Measurements from ENCODE around the gene ADM2.
"Not testable (repeated sequence)": the region's sequence is repeated elsewhere in the genome, so short reads cannot be mapped to it uniquely, and the experiment has no call there.

Gene ADM2, protein sequence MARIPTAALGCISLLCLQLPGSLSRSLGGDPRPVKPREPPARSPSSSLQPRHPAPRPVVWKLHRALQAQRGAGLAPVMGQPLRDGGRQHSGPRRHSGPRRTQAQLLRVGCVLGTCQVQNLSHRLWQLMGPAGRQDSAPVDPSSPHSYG

DNA sequence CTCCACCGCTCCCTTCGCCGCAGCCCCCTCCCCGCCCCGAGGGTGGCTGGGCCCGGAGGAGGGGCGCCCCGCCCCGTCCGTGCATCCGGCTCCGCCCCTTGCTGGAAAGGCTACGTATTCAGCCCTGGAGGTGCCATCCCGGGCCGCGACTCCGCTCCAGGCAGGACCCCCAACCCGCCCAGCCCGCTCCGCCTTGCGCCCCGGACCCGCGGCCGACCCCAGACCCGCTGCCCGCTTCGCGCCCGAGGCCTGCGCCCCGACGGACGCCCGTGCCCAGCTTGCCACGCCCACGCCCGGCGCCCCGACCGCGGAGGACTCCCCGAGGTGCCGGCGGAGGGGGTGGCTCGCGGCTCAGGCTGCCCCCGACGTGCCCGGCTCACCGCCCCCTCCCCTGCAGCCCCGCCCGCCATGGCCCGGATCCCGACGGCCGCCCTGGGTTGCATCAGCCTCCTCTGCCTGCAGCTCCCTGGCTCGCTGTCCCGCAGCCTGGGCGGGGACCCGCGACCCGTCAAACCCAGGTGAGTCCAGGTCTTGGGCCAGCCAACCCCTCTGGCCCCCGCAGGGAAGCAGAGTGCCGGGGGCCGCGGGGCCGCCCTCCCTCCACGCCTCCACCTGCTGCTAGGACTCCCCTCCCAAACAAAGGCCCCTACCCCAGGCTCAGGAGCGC is at the start of gene ADM2:
Gene ADM2, plus strand, starts transcription at position 104 of the 667 bp plus-strand sequence. Its CDS starts 305 bp downstream, at position 409.
- peak; percentile 58 for DNase-seq

DNA sequence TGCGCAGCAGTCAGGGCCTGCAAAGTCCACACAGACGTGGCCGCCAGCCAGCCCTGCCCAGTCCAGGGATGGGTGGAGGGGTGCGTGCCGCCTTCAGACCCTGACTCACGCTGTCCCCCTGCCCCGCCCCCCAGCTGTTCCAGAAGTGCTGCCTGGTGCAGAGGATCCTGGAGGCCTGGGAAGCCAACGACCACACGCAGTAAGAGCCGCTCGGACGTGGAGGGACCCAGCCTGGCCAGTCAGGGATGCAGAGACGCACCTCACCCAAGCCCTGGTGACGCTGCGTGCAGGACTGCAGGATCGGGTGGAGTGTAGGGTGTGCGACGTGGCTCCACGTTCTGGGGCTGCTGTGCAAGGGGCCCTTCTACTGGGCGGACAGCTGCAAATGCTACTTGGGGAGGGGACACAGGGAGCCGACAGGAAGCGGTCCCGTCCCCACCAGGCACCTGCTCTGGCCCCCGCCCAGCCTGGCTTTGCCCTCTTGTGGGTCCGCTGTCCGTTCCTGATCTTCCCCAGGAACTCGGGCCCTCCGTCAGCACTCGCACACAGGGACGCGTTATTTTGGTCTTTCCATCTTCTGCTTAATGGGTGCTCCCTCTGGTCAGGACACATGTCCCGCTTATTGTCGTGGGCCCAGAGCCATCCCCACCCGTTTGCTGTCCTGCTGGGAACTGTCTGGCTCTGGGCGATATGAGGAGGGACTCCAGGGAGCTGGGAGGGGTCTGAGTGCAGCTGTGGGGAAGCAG is 49.0 kb upstream of the ADM2 start:
- no peak for DNase-seq

DNA sequence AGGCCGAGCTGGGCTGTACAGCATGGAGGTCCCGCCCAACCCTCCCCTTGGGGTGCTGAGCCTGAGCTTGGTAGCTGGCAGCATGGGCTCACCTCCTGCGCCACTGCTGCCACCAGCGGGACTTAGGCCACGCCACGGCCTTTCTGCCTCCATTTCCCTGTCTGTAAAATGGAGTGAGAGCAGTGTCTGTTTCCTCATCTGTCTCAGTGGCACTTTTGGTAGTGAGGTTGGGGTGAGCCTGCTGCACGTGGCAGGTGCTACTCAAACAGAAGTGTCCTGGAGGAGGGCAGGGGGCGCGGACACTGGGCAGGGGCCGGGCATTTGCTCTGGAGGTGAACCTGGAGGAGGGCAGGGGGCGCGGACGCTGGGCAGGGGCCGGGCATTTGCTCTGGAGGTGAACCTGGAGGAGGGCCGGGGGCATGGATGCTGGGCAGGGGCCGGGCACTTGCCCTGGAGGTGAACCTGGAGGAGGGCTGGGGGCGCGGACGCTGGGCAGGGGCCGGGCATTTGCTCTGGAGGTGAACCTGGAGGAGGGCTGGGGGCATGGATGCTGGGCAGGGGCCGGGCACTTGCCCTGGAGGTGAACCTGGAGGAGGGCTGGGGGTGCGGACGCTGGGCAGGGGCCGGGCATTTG is 48.3 kb upstream of the ADM2 start:
- not testable (repeated sequence) for DNase-seq

DNA sequence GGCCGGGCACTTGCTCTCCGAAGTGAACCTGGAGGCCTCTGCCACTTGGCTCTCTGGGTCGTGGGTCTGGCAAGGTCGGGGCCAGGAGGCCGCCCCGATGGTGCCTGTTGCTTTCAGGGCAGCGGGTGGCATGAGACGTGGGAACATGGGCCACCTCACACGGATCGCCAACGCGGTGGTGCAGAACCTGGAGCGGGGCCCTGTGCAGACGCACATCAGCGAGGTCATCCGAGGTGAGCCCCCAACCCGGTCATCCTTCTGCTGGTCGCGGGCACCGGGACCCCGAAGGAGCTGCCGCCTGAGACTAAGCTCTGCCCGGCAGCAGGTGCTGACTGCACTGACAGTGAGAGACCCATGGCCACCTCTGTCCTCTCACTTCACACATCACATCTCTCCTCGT is 46.5 kb upstream of the ADM2 start:
- DNase-seq, result no peak

DNA sequence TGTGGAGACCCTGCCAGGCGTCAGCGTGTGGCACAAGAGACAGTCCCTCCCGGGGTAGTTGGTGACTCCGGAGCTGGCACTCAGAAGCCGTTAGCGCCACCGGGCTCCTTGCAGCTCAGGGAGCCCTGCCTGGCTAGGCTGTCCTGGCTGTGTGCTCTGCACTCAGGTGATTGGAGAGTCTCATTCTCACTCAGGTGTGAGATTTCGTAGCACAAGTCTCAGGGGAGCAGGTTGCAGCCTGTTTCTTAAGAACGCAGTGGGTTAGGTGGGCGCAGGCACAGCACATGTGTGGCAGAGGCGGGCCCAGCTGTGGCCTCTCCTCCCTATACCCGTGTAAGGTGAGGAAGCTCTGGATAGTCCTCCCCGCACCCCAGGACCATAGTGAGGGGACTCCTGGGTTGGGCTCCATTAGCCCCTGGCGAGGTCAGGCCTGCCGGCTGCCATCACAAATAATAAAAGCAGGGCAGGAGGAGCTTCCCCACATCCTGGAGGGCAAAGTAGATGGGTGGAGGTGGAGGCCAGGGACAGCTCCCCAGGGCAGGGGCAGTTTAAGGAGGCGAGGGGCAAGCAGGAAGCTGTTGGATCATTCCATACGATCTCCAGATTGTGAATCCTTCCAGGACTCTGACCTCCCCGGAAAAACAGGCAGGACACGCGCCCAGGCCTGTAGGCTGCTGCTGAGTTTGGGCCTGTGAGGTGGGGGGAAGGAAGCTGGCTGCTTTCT is 45.9 kb upstream of the ADM2 start:
- no peak for DNase-seq

DNA sequence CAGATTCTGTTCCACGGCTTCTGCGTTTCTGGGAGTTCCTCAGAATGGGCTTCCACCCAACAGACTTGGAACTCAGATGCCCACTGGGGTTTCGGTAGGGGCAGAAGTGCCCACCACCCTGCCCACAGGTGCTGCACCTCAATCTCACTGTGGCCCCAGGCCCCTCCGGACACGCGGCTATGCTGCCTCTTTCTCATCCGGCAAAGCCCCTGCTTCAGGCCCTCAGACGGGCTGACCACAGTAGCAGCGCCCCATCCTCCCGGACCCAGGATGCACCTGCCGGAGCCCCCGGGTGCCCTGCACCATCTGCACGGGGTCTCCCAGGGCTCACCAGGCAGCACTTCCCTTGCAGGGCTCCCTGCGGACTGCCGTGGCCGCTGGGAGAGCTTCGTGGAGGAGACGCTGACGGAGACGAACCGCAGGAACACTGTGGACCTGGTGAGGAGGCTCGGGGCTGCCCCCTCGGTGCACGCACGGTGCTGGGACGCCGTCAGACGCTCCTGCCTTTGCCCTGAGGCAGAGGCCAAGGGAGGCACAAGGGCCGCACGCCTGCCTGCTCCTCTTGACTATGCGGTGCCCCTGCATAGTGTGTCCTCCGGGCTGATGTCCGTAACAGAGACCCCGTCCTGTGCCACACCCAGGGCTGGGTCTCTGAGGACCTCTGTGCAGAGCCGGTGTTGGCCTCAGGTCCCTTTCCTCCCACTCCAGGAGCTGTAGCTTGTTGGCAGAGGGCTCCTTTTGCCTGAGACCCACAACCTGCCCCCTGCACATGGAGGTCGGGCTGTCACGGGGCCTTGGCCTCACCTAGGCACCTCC is 45.1 kb upstream of the ADM2 start:
- DNase-seq, result no peak

DNA sequence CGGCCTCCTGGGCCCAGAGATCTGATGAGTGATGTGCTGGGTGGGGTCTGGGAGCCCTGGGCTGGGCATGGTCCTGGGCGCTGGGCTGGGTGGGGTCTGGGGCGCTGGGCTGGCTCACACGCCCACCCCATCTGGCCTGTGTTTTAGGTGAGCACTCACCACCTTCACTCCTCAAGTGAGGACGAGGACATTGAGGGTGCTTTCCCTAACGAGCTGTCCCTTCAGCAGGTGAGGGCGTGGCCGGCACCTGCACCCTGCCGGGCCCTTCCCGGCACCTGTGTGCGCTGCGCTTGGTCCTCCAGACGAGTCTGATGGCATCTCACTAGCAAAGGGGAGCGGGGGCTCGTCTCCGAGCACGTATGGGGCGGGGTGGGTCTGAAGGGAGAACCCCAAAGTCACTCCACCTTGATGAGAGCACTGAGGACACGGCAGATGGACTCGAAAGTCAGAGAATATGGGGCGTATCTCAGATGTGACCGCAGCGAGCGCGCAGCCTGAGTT is 44.5 kb upstream of the ADM2 start:
- no peak for DNase-seq

DNA sequence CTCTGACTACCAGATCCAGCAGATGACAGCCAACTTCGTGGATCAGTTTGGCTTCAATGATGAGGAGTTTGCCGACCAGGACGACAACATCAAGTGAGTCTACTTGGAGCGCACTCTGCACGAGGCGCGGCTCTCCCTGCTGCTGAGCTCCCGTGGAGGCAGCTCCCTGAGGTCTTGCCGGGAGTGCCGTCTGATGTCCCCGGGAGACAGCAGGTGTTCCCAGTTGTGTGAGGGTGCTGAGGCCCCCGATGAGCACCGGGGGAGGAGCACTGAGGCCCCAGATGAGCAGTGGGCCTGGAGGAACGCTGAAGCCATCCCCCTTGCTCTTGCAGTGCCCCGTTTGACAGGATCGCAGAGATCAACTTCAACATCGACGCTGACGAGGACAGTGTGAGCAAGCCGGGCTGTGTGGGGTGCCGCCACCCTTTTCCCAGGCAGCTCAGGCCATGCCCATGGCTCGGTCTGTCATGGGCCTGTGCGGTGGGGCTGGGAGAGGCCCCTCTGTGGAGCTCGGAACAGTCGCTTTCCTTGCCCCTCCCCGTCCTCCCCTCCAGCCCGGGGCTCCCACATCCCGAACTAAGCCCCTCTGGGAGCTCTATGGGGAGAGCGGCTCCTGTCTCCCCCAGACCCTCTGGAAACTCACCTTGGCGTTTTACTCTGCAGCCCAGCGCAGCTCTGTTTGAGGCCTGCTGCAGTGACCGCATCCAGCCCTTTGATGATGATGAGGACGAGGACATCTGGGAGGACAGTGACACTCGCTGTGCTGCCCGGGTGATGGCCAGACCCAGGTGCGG is 43.6 kb upstream of the ADM2 start:
- DNase-seq, result no peak

DNA sequence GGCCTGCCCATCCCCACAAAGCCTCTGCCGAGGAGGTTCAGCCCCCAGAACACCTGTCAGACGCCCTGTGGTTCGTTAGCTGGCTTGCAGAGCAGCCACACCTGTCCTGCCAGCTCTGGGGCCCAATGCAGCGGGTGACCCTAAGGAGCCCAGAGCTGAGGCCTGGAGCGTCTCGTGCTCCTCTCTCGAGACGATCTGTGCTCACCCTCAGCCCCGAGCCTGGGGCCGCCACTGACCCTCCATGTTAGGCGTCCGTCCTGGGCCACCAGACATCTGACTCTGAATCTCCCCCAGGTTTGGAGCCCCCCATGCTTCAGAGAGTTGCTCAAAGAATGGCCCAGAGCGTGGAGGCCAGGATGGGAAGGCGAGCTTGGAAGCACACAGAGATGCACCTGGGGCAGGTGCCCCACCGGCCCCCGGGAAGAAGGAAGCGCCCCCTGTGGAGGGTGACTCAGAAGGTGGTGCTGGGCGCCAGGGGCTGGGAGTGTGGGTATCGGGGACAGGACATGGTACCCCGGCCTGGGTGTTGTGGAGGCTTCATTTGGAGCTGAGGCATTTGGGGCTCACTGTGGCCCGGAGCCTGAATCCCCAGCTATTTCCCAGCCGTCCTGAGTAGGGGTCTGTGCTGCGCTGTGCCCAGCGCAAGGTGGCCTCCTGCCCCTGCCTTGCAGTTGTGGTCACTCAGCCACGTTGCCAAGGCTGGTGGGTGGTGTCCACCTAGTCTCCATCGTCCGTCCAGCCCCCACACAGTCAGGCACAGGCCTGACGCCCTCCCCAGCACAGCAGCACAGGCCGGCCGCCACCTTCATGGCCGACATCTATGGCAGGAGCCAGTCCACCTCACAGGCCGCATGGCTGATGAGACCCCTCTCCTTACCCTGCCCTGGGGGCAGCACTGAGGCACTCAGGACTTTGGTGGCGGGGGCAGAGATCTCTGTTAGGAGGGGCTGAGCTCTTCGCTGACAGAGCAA is 42.8 kb upstream of the ADM2 start:
- no peak for DNase-seq

DNA sequence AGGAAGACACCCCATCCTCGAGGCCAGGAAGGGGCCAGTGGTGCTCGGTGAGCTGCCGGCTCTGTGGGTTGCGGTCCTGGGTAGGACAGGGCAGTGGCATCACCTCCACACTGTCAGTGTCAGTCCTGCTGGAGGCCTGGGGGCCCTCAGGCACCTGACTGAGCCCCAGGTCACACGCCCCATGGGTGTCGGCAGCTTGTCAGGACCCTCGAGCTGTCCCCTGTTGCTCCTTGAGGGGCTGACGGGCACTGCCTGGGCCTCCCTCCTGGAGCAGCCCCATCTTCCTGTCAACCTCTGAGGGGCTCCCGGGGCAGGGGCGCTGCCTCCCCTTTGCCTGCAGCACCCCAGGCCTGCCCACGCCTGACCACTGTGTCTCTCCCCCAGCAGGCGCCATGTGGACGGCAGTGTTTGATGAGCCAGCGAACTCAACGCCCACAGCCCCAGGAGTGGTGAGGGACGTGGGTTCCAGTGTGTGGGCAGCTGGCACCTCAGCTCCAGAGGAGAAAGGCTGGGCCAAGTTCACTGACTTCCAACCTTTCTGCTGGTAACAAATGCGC is 42.0 kb upstream of the ADM2 start:
- no peak for DNase-seq

DNA sequence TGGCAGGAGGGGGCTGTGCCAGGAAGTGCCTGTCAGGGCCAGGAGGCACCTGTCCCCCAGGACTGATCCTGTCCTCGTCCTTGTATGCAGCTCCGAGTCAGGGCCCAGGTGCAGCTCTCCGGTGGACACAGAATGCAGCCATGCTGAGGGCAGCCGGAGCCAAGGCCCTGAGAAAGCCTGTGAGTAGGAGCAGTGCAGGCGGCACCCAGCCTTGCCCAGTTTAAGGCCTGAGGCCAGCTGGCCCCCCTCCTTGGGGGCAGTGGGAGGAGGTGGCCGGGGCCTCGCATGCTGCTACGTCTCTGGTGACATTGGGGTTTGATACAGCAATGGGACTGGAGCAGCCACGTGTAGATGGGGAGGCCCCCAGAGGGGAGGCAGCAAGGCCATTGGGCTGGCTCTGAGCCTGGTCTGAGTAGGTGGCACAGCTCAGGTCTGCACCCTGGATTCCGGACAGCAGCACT is 41.4 kb upstream of the ADM2 start:
- DNase-seq, result no peak

DNA sequence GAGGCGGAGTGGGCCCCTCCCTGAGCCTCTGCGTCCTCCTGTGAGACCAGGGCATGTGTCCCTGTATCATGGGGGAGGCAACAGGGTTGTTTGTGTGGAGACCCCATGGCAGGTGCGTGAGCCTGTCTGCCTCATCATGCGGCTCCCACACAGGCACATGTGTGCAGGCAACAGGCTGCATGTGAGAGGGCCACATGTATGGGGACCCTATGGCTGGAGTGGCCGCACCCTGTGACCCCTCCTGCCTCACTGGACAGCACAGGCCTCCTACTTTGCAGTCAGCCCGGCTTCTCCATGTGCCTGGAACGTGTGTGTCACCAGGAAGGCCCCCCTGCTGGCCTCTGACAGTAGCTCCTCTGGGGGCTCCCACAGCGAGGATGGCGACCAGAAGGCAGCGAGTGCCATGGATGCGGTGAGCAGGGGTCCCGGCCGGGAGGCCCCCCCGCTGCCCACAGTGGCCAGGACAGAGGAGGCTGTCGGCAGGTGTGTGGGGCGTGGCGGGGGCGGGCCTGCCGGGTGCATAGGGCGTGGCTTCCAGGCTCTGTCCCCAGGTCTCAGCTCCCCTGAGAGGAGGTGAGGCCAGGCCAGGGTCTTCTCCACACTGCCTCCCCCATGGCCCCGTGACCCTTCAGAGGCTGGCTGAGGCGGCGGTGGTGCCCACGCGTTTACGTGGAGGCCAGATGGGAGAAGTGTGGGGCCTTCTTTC is 40.6 kb upstream of the ADM2 start:
- DNase-seq, result no peak

DNA sequence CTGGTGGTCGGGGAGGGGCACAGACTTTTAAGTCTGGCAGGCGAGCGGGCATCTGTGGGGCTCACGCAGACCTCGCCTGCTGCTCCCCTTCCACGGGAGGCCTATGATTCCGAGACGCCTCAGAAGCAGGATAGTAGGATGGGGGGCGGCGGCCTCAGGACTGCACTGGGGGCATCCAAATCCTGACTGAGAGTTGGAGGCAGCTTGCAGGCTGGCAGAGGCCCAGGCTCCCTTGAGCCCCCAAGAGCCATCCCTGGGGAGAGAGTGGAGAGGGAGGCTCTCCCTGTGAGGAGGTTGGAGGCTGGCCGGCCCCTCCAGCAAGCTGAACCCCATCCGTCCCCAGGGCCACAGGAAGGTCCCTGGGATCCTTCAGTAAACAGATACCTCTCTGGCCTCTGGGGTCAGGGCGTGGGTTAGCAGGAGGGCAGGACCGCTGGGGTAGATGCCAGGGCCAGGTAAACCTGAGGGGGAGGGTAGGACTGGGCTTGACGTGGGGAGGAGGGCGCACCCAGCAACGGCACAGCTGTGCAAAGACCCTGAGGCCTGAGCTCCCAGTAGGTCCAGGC is 39.8 kb upstream of the ADM2 start:
- no peak for DNase-seq

DNA sequence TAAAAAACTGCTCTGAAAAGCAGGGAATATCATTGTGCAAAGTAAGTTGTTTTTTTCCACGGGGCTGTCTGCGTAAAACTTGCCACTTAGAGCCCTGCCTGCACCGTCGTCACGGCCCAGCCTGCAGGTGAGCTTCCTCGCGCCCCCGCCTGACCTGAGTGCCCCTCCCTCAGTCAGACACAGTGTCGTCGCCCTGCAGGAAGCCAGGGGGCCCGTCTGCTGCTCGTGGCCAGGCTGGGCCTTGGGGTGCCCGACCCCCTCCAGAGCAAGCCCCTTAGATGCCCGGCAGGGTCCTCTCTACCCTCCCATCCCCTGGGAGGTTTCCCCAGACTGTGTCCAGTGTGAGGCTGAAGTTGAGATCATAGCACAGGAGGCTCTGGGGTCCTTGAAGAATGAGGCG is 38.1 kb upstream of the ADM2 start:
- DNase-seq, result no peak

DNA sequence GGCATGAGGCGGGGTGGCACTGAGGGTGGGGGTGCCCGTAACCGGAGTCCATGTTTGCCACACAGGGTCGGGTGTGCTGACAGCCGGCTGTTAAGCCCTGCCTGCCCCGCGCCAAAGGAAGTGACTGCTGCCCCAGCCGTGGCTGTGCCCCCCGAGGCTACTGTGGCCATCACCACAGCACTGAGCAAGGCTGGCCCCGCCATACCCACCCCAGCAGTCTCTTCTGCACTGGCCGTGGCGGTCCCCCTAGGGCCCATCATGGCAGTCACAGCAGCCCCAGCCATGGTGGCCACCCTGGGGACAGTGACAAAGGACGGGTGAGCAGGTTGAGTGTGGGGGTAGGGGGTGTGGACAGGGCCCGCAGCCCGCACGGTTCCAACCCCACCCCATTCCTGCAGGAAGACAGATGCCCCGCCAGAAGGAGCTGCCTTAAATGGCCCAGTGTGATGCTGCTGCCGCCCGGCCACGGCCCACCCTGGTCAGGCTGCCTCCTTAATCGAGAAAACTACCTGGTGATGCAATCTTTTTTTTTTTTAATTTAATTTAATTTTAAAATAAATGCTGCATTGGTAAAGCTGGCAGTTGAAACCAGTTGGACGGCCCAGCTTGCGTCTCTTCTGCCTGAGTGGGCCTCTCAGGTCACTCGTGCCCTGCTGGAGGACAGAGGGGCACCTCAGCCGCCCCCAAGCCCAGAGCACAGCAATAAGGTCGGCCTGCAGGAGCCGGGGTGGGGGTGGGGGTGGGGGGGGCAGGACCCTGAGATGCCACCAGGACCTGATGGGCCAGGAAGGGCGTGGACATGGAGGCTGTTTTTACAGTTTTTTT is 37.3 kb upstream of the ADM2 start:
- no peak for DNase-seq

DNA sequence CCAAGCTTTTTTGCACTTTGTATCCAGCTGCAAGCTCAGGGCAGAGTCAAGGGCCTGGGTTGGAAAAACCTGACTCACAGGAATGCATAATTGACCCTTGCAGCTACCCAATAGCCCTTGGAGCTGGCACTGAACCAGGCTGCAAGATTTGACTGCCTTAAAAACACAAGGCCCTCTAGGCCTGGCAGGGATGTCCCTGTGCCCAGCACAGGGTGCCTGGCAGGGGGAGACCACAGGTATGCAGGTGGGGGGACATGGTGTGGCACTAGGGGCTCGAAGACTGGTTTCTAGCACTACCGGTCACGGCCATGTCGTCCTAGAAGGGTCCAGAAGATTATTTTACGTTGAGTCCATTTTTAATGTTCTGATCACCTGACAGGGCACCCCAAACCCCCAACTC is 36.7 kb upstream of the ADM2 start:
- no peak for DNase-seq

DNA sequence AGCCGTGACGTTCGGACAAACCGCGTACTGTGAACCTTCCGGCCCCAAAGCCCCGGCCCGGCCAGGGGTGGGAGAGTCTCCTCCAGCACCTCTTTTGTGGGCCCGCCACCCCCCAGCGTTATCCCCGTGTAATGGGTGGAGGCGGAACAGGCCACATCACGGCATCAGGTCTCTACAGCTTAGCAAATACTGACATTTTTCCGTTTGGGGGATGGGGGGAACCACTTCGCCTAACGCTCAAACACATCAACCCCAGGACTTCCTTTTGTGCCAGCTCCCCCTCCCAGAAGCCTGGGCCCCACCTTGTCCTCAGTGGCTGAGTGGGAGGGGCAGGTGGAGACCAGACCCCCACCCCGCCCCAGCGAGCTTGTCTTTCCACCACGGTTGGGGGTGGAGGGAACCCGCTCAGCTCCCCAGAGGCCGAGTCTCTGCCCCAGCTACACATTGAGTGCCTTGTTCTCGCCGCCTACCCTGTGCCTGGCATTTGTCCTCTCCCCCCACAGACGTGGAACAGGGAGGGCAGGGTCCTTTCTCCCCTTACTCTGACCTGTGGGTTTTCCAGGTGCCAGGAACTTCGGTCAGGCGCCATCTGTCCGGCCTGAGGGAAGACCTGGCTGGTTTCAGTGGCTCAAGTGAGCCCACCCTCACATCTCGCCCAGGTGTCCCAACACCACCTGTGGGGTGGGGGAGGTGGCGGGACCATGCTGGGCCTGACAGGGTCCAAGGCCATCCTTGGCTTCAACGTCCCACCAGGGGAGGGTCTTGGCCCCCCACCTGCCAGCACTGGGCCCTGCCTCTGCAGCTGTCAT is 36.1 kb upstream of the ADM2 start:
- DNase-seq, result no peak

Measured in activated CD4-positive, alpha-beta T cell treated with anti-CD3 and anti-CD28 coated beads, Interleukin-10, Interleukin-2, amounts not matched to agents 100 ng/mL and 50 ng/mL, durations not matched to agents 16 hours and 8 hours (primary cell).